Hematopoietic multipotent progenitor cell treated with erythropoietin and hydrocortisone succinate and interleukin-3 and kit ligand, for 8 days (in vitro differentiated cells): ENCODE results near the gene ELFN1.
"Not testable (repeated sequence)": the region's sequence is repeated elsewhere in the genome, so short reads cannot be mapped to it uniquely, and the experiment has no call there.

Experiments
- DNase-seq: peaks from one replicate; pipeline ENCODE4 v3.0.0-alpha.2; 2015

Gene ELFN1

GRCh38 chr7:1762238-1762945 is 92.3 kb downstream of the ELFN1 start:
- no peak for DNase-seq

DNA sequence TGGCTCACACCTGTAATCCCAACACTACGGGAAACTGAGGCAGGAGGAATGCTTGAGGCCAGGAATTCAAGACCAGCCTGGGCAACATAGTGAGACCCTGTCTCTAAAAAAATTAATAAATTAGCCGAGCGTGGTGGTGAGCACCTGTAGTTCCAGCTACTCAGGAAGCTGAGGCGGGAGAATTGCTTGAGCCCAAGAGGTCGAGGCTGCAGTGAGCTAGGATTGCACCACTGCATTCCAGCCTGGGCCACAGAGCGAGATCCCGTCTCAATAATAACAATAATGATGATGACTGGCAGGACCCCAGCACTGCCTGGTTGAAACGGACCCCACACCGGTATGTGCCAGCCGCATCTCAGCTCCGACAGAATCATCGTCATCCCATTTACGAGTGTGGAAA is 93.0 kb downstream of the ELFN1 start:
- no peak for DNase-seq

- not testable (repeated sequence) for DNase-seq
Observed at GRCh38 chr7:1763911-1764310, 93.8 kb downstream of the ELFN1 start.

GRCh38 chr7:1765336-1765735 is 95.3 kb downstream of the ELFN1 start:
- no peak for DNase-seq

- no peak for DNase-seq
Observed at GRCh38 chr7:1767524-1767923, 97.4 kb downstream of the ELFN1 start.

- no peak for DNase-seq
Observed at GRCh38 chr7:1768832-1769231, 98.8 kb downstream of the ELFN1 start.

DNA sequence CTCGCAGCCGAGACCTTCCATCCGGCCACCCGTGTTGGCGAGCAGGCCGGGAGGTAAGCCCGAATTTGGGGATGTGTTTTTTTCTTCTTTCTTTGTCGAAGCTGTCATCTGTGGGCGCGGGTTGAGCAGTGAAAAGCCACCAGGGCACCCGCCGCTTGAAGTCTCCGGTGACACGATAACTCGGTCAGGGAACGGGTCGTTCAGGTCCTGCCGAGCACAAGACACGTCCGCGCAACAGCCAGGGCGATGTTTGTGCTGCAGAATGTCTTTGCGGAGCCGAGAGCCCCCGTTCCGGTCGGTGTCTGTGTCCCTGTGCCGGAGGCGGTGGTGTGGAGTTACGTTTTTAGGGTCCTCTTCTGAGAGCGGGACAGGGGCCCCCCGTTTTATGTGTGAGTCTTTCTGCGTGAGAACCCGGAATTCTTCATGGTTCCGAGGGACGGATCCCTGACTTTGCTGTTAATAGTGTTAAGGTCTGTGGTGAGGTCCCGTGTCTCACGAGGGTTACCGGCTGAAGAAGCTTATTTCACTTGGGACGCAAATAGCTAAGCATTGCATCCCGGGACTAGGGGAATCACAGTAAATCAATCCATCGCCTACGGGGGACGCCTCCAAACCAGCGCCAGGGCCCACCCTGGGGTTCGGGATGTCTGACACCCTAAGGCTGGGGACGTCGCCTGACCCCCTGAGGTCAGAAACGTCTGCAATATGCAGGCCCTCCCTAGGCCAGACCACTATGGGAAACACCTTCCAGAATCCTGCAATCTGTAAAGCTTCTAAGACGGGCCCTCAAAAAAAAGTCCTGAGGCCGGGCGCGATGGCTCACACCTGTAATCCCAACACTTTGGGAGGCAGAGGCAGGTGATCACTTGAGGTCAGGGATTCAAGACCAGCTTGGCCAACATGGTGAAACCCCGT is 99.5 kb downstream of the ELFN1 start:
- DNase-seq, result no peak

GRCh38 chr7:1770331-1770730 is 100.3 kb downstream of the ELFN1 start:
- DNase-seq, result no peak

DNA sequence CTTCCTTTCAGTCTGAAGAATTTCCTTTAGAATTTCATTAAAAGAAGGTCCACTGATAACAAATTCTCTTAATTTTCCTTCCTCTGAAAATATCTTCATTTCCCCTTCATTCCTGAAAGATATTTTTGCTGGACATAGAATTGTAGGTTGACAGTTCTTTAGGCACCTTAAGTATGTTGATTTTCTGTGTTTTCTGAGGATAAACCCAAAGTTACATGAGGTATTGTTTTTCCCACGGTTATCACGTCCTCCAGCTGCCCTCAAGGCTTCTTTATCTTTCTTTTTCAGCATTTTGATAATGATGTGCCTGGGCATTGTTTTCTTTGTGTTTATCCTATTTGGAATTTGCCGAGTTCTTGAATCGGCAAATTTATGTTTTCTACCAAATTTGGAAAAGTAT is 105.3 kb downstream of the ELFN1 start:
- no peak for DNase-seq

GRCh38 chr7:1777122-1777521 is 107.0 kb downstream of the ELFN1 start:
- DNase-seq, result no peak

DNA sequence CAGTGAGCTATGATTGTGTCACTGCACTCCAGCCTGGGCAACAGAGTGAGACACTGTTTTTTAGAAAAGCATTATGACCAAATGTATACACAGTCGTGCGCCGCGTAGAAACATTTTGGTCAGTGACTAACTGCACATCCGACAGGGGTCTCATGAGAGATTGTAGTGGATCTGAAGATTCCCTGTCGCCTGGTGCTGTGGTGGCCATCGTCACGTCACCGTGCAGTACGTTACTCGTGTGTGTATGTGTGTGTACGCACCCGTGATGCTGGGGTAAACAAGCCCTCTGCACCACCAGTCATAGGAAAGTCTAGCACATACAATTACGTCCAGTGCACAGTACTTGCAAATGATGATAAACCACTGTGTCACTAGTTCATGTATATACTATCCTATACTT is 109.4 kb downstream of the ELFN1 start:
- DNase-seq, result no peak

GRCh38 chr7:1781369-1781768 is 111.3 kb downstream of the ELFN1 start:
- DNase-seq, result no peak

GRCh38 chr7:1785839-1786238 is 115.8 kb downstream of the ELFN1 start:
- no peak for DNase-seq

DNA sequence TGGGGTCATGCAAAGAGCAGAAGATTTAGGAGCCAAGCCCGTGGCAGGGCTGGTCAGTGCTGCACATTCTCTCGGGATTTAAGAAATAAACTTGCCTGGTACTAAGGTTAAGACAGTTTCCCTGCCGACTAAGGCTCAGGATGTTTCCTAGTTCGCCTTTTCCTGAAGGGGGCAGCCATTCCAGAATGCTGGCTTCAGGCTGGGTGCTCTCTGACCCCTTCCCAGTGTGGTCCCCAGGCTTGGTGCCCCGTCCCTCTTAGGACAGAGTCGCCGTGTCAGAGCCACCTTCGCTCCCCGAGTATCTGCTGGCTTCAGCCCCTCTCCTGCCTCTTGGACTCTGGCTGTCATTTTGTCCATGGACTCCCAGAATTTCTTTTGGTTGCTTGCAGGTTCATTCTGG is 117.2 kb downstream of the ELFN1 start:
- DNase-seq, result no peak

DNA sequence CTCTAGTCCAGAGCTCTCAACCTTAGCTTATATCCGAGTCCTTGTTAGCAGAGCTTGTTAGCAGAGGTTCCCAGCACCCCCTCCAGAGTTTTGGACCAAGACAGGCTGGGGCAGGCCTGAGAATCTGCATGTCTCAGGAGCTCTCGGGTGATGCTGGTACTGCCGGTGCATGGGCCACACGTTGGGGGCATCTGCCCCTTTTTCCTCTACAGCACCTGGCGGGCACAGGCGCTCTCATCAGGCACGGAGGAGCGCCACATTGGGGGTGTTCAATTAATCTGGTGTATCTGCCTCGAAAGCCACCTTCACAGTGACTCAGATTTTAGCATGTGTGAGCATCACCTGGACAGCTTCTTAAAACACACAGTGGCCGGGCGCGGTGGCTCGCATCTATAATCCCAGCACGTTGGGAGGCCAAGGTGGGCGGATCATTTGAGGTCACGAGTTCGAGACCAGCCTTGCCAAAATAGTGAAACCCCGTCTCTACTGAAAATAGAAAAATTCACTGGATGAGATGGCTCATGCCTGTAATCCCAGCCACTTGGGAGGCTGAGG is 117.7 kb downstream of the ELFN1 start:
- no peak for DNase-seq

GRCh38 chr7:1794888-1795542 is 124.9 kb downstream of the ELFN1 start:
- DNase-seq, result peak; percentile 60
